ELF-1 (cell line): Measurements from ENCODE around the gene UBAC2.
"Not testable (repeated sequence)": the region's sequence is repeated elsewhere in the genome, so short reads cannot be mapped to it uniquely, and the experiment has no call there.

Experiments used
- DNase-seq: peaks from one replicate; pipeline ENCODE4 v3.0.0-alpha.2; 2016; ENCODE audit warnings: low read depth, low spot score

Gene UBAC2

GRCh38 chr13:99182439-99182838, 18.2 kb upstream of the UBAC2 start:
- no peak for DNase-seq

- peak; percentile 29 for DNase-seq
Observed at GRCh38 chr13:99185606-99186005, 15.0 kb upstream of the UBAC2 start.

DNA sequence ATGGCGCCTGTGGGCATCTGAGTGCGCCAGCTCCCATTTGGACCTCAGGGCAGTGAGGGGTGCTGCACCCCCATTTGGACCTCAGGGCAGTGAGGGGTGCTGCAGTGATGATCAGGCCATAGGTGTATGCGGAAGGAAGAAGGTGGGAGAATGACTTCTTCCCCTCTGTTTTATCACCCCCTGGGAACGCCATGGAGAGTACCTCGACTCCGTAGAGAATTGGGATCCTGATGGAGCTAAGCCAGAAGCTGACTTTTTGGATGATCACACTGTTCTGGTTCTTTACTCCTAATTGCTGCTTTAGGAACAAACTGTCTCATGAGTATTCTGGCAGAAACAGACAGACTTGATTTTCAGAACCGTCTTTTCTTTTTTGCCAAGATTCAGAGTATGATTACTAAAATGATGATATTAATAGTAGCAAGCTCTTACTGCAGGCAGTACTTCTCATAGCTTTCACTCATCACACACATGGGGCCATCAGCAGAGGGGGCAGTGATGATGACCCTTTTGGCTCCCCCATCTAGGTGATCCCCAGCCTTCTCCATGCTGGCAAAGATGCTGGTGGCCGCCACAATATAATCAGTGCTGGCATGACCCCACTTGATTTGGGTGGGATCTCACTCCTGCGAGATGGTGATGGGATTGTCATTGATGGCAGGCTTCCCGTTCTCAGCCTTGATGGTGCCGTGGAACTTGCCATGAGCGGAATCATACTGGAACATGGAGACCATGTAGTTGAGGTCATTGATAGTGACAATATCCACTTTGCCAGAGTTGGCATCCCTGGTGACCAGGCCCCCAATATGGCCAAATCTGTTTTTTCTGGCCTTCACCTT, 10.3 kb upstream of the UBAC2 start:
- DNase-seq = no peak

DNA sequence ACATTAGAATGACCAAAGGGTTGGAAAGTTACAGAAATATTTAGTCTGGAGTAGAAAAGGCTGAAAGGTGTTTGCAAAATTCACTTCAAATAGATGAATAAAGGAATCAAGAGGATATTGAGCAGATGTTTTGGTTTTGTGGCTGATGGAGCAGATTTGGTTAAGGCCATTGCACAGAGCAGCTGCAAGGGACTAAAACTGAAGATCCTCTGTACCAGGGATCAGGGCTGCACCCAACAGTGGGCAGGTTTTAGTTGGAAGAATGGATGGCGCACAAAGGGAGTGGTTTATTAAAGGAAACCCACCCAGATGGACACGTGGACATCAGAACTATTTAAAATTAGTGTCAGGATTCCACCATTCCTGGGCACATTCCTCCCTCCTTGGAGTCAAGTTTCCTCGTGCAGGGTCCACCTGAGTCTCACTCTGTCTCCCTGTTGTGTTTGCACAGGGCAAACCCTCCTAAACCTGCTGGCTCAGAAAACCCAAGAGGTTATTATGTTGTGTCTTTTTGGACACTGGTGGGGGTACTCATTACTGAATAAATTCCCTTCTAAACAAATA, 9.2 kb upstream of the UBAC2 start:
- DNase-seq = no peak

- DNase-seq = no peak
Observed at GRCh38 chr13:99191900-99192399, 8.7 kb upstream of the UBAC2 start.

- no peak for DNase-seq
Observed at GRCh38 chr13:99192480-99192879, 8.2 kb upstream of the UBAC2 start.

DNA sequence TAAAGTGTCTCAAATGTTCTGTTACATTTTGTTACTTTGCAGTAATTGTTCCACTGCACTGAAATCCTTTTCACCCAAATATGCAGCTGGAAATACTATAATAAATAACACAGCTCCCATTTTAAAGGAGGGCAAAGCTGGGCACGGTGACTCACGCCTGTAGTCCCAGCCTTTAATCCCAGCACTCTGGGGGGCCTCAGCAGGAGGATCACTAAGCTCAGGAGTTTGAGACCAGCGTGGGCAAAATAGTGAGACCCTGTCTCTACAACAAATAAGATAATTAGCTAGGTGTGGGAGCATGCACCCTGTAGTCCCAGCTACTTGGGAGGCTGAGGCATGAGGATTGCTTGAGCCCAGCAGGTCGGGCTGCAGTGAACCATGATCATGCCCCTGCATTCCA, 7.5 kb upstream of the UBAC2 start:
- DNase-seq = no peak

- DNase-seq = no peak
Observed at GRCh38 chr13:99196466-99197116, 4.1 kb upstream of the UBAC2 start.

DNA sequence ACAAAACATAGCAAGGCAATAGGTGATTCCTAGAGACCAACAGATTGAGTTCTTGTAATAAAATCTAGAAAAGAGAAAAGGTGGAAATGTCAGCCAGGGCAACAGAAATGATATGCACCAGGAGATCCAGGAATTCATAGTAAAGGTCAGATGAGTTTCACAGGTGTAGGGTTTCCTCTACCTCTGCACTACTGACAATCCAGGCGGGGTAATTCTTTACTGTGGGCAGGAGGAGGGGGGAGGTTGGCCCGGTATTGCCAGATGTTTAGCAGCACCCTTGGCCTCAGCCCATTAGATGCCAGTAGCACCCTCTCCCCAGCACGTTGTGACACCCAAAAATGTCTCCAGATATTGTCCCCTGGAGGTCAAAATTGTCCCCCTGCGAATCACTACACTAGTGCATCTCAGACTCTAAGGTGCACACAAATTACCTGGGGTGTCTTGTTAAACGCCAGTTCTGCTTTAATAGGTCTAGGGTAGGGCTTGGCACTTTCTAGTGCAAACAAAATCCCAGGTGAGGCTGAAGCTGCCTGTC, 3.5 kb upstream of the UBAC2 start:
- DNase-seq = no peak

- DNase-seq = no peak
Observed at GRCh38 chr13:99199541-99200431, 868 bp upstream of the UBAC2 start.

DNA sequence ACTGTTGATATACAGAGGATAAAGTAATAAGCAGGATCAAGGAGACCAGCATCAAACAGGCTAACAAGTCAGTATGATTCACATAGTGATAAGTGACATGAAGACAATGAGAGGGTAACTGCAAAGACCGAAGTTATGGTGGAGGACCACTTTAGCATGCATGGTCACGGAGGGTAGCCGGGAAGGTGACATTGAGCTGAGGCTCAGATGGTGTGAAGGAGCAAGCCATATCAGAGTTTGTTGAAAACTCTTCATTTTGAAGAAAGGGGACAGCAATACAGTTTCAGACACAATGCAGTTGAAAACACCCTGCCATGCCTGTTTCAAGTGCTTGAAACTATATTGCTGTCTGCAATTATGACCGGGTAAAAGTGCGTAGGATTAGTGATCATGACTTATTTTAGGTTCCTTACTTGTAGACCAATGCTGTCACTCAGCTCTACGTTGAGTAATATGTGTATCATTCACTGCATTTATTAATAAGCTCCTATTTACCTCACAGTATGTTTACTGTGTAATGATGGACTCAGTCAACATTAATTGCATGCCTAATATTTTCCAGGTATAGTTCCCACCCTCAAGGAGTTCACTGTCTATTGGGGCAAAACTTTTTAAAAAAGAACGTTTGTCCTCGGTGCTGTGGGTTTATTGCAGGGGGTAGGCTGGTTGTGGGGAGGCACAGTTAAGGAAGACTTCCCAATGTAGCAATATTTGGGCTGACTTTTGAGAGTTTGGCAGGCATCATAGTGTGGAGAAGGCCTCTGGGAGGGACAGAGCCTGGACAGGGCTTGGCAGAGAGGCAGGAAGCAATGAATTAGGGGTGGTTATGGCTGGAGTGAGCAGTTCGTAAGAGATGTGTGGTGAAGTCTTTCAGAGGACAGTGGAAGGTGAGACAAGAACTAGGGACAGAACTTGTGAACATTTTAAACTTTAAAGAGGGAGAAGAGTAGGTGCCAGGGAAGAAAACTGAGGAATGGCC, 3.2 kb downstream of the UBAC2 start:
- DNase-seq = no peak

DNA sequence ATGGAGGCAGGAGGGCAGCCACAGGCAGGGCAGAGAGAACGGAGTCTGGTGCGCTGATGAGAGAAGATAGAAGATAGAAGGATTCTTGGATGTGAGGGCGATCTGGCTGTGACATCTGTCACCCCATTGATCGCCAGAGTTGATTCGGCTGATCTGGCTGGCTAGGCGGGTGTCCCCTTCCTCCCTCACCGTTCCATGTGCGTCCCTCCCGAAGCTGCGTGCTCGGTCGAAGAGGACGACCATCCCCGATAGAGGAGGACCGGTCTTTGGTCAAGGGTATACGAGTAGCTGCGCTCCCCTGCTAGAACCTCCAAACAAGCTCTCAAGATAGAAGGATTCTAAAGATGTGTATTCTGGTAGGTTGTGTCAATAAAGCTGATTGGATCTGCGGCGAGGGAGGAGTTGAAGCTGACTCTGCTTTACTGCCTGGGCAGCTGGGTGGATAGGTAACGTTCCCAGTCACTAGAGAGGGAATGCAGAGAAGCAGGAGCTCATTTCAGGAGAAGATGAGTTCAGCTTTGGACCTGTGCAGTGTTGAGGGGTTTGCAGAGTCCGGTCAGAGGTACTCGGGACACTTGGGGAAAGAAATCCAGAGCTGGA, 5.1 kb downstream of the UBAC2 start:
- no peak for DNase-seq

- DNase-seq = no peak
Observed at GRCh38 chr13:99206226-99206625, 5.6 kb downstream of the UBAC2 start.

GRCh38 chr13:99206873-99207272, 6.2 kb downstream of the UBAC2 start:
- no peak for DNase-seq

DNA sequence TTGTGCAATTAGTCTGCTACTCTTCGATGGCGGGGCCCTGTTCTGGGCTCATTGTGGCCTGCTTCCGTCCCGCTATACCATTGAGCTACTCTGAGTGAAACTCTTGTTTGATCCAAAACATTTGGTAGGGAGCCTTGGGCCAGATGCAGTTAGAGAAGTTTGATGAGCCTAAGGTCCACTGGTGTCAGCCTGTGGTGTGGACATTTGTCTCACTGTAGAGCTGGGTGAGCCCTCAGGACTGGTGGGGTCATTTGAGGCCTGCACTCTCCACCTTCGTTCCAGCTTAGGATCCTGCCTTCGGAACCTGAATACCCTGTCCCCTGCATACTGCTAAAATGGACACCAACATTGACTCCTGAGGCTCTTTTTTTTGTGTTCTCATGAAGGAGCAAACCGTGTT, 6.9 kb downstream of the UBAC2 start:
- DNase-seq = no peak

- no peak for DNase-seq
Observed at GRCh38 chr13:99208185-99208584, 7.5 kb downstream of the UBAC2 start.

- peak; percentile 40 for DNase-seq
Observed at GRCh38 chr13:99208845-99209527, 8.3 kb downstream of the UBAC2 start.

GRCh38 chr13:99210627-99211026, 10.0 kb downstream of the UBAC2 start:
- DNase-seq = not testable (repeated sequence)

GRCh38 chr13:99211421-99212035, 10.9 kb downstream of the UBAC2 start:
- DNase-seq = no peak
